ENCODE data around the gene BAZ1B.
"Not testable (repeated sequence)": the region's sequence is repeated elsewhere in the genome, so short reads cannot be mapped to it uniquely, and the experiment has no call there.

Gene BAZ1B

GRCh38 chr7:73567140-73567539, 45.0 kb upstream of the BAZ1B start:
- no peak for DNase-seq (ENCODE audit: low read depth)
- TF ChIP-seq CTCF (IDR thresholded peaks at IDR 0.05; ENCODE audit: insufficient read depth, low read depth, low read length, missing control alignments), result no peak

DNA sequence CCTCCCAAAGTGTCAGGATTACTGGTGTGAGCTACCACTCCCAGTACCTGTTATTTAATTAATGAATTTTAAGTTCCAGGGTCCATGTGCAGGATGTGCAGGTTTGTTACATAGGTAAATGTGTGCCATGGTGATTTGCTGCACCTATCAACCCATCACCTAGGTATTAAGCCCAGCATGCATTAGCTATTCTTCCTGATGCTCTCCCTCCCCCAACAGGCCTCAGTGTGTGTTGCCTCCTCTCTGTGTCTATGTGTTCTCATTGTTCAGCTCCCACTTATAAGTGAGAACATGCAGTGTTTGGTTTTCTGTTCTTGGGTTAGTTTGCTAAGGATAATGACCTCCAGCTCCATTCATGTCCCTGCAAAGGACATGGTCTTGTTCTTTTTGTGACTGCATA, 44.3 kb upstream of the BAZ1B start:
- H3K4me3 ChIP-seq (ENCODE audit: low read depth, low read length); DNase-seq (ENCODE audit: low read depth): not testable (repeated sequence)

More at GRCh38 chr7:73567140-73567539, 45.0 kb upstream of the BAZ1B start:
- no peak overlapping the region for H3K4me3 ChIP-seq (ENCODE audit: low read depth, low read length)

- TF ChIP-seq CTCF (IDR thresholded peaks at IDR 0.05; ENCODE audit: insufficient read depth, low read depth, low read length, missing control alignments), result no peak
- no peak overlapping the region; the same call in none of the 2 replicates for H3K4me3 ChIP-seq (ENCODE audit: low read depth, low read length)
- no peak for DNase-seq (ENCODE audit: low read depth)
These were observed 43.7 kb upstream of the BAZ1B start for GRCh38 chr7:73565675-73566340.

DNA sequence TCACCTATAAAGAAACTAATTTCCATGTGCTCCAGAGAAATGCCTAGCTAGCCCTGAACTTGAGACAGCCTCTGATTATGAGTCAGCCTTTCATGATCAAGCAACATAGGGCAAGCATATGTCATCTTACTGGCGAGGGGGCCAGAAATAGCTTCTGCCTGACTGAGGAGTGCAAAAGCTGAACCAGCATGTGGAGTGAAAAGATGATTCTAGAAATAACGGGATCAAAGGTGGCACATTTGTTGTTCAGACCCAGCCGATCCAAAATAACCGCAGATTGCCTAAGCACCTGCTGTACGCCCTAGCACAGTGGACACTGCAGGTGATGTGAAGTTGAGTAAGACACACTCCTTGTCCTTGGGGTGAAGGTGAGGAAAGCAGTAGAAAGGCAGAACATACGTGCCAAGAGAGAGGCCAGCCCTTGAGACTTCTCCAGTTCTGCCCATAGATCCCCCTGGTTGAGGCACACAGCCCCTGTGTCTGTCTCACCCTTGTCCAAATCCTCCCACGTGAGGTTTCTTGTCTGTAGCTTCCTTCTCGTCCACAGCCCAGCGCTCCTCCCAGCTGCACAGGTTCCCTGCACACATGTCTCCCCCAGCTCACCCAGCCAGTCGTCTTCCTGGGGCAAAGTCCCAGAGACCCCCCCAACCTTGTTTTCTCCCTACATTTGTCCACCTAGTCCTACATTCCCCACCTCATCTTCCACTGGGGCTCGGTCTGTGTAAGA, 38.2 kb upstream of the BAZ1B start:
- DNase-seq (ENCODE audit: low read depth), result peak; percentile 71
- no peak overlapping the region for H3K4me3 ChIP-seq (ENCODE audit: low read depth, low read length)

GRCh38 chr7:73557397-73558257, 35.5 kb upstream of the BAZ1B start, which contains the start of gene BCL7B:
Gene BCL7B (minus strand): TSS chr7:73557690. CDS start chr7:73557578, 112 bp downstream.
- H3K4me3 ChIP-seq (ENCODE audit: low read depth, low read length), result peak within 1 kb of the TSS; percentile 99
- peak; percentile 87 for DNase-seq (ENCODE audit: low read depth)
- TF ChIP-seq CTCF (IDR thresholded peaks at IDR 0.05; ENCODE audit: insufficient read depth, low read depth, low read length, missing control alignments), result no peak

More for the DNA sequence above, 38.2 kb upstream of the BAZ1B start:
- no peak for TF ChIP-seq CTCF (IDR thresholded peaks at IDR 0.05; ENCODE audit: insufficient read depth, low read depth, low read length, missing control alignments)

DNA sequence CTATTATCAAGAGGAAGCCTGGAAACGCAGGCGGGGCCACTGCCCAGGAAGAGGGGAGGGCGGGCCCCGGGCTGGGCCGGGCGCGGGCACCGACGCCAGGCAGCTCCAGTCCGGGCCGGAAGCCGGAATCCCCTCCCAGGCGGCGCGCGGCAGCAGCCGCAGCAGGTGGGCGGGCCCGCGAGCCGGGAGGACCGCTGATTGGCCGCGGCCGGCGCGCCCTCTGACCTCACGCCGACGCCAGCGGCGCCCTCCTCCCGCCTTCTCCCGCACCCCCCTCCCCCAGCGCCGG, 35.0 kb upstream of the BAZ1B start:
- no peak for TF ChIP-seq CTCF (IDR thresholded peaks at IDR 0.05; ENCODE audit: insufficient read depth, low read depth, low read length, missing control alignments)
- peak overlapping the region; percentile 99 for H3K4me3 ChIP-seq (ENCODE audit: low read depth, low read length)

More for the DNA sequence above, 35.0 kb upstream of the BAZ1B start:
- peak; percentile 96 for DNase-seq (ENCODE audit: low read depth)
